GM21367 (cell line): ENCODE data around the gene OAT.

Experiments
- ATAC-seq: cut with Tn5 transposase; IDR thresholded peaks from one replicate; pipeline ENCODE4 v1.9.1; 2021; ENCODE audit not compliant: unreplicated experiment

Gene OAT

DNA sequence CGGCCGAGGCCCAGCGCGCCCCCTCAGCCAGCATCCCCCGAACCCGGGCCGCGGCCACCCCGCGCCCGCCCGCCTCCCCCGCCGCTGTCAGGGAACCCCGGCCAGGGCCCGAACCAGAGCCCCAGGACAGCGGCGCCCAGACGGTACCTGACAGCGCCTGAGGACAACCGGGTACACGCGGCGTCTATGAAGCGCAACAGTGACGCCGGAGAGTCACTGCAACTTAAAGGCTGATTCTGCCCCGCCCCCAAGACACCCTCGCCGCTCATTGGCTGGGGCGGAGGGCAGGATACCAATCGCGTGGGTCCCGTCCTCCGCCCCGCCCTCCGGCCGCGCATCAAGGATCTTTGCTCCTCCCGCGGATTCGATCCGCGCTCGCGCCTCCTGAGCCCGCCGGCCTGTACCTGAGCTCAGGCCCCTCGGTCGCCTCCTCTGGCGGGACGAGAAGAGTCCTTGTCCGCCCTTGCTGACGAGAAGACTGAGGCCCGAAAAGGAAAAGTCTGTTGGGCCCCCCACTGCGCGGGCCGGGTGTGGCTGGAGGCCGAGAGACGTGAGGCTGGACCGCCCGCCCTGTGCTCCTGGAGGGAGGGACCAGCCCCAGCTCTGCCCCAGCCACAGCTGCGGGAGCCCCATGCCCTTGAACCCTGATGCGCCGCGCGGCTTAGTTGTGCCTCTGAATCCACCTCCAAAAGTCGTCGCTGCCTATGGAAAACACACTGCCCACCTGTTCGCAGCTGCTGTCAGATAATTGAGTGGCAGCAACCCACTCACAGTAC is at the start of gene OAT:
OAT (minus strand) TSS at position 198 of the 776 bp plus-strand sequence. CDS start 6,752 bp downstream, outside the sequence.
- peak; percentile 93 for ATAC-seq

- ATAC-seq, result no peak
These were observed 48.4 kb upstream of the OAT start for GRCh38 chr10:124467165-124467564.

- ATAC-seq, result no peak
These were observed 47.2 kb upstream of the OAT start for GRCh38 chr10:124465777-124466488.

DNA sequence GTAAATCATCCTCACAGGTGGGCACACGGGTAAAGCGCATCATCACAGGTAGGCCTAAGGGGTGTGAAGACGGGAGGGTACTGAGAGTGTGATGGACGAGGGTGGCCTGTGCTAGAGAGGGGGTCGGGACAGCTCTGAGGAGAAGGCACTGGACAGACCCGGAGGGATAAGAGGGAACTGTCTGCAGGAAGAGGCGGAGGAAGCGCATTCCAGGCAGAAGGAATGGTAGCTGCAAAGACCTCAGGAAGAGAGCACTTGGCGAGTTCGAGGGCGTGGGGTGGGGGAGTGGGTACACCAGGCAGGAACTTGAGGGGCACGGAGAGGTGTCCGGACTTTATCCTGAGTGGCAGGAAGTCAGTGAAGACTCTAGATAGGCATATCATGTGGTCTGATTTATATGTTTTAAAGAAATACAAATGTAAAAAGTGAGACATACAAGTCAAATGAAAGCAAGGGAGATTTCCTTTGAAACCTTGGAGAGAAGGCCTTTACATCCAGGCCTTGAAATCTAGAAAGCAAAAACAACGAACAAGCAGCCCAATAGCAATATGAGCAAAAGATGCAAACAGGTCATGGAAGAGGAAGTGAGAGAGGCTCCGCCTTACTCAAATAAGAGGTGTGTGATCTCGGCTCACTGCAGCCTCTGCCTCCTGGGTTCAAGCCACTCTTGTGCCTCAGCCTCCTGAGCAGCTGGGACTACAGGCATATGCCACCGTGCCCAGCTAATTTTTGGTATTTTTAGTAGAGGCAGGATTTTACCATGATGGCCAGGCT is 46.5 kb upstream of the OAT start:
- ATAC-seq, result peak; percentile 37

GRCh38 chr10:124464028-124464965 is 45.6 kb upstream of the OAT start:
- ATAC-seq, result no peak

DNA sequence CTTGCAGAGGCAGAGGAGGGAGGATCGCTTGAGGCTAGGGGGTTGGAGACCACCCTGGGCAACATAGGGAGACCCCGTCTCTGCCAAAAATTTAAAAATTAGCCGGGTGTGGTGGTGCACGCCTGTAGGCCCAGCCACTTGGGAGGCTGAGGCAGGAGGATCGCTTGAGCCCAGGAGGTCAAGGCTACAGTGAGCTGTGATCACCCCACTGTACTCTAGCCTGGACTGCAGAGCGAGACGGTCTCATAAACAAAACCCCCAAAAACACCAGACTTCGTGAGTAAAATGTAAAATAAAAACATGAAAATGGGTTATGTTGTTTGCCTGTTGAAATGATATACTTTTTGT is 43.6 kb upstream of the OAT start:
- no peak for ATAC-seq

DNA sequence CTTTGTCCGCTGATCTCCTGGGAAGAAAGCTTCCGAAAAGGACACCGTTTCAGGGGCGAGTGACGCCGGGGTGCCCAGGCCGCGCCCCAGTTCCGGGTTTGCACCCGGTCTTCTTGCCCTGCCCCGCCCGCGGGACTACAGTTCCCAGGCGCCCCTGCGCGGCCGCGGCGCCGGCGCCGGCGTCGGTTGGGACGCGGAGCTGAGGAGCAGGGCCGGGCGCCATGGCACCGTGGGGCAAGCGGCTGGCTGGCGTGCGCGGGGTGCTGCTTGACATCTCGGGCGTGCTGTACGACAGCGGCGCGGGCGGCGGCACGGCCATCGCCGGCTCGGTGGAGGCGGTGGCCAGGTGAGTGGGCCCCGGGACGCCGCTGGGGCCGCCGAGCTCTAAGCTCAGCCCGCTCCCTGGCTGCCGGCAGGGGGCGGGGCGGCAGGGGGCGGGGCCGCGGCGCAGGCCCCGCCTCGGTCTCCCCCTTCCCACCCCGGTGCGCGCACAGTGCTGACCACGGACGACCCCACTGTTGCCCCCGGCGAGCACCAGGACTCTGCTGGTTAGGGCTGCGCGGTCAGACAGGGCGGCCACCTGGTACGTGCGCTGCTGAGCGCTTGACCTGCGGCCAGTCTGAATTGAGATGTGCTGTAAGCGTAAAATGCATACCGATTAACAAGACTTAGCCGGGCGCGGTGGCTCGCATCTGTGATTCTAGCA is 43.1 kb upstream of the OAT start, which contains the start of gene LHPP:
LHPP (plus strand) TSS at position 182 of the 706 bp plus-strand sequence; CDS start at position 222, 40 bp downstream.
- peak; percentile 96 for ATAC-seq

DNA sequence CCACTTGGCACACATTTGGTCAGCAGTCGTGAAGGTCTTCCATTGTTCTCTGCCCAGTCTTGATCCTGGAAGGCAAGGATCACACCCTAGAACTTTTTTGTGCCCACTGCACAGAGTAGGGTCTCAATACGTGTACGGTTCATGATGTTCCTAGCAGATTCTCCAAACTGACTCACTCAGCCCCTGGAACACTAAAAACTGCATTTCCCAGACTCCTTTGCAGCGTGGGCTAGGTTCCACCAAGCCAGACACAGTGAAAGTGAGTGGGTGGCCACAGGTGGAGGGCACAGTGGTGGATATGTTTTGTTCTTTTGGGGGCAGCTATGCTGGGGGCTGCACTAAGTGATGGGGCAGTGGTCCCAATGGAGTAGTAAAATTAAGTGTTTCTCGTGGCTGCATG is 41.4 kb upstream of the OAT start:
- ATAC-seq, result no peak

DNA sequence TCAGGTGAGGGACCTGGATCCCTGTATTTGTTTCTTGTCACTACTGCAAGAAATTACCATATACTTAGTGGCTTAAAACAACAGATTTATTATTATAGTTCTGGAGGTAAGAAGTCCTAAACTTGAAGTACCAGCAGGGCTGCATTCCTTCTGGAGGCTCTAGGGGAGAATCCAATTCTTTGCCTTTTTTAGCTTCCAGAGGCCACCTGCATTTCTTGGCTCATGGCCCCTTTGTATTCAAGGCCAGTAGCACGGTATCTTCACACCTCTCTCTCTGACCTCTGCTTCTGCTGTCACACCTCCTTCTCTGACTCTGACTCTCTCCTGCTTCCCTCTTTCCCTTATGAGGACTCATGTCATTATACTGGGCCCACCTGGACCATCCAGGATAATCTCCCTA is 40.7 kb upstream of the OAT start:
- no peak for ATAC-seq

DNA sequence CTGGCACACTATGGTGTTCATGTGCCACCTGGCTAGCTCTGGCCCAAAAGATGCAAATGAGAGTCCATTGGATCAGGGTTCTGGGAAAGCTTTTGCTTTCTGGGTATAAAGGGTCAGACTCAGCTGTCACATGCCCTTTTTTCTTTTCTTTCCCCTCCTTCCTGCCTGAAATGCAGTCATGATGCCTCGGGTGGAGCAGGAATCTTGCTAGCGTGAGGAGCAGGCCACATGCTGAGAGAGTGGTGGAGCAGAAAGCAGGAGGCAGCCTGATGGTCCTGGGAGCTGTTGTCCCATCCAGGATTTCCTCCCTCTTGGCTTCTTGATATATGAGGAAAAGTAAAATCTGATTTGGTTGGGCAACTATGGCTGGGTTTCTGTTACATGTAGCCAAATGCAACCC is 40.2 kb upstream of the OAT start:
- ATAC-seq, result no peak

DNA sequence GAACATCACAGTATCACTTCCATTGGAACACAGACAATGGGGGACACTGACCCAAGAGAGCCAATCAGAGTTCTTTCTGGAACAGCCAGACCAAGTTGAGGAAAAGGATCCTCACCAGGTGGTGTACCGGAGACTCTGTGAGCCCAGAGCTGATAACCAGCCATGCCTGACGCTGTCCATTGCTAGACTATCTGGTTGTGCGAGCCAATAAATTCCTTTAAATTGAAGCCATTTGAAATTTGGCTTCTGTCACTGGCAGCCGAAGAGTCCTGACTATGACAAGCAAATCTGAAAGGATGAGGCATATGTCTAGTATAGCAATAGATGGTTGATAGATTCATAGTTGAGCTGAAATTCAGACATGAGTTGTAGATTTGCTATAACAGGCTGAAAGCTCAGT is 39.8 kb upstream of the OAT start:
- no peak for ATAC-seq

DNA sequence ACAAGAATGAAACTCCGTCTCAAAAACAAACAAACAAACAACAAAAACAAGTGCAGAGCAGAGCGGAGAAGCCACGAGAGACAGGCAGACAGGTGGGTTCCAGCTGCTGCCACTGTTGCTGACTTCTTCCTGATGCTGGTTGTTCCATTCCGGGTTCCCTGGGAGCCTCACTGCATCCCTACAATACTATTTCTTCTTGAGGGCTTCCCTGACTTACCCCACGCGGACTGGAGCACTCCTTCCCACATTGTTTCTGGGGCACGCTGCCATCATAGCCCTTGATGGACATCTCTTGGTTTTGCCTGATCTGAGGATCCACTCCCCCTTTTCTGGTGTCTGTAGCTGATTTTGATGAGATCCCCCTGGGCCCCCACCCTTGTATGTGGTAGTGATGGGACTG is 36.7 kb upstream of the OAT start:
- ATAC-seq, result no peak

DNA sequence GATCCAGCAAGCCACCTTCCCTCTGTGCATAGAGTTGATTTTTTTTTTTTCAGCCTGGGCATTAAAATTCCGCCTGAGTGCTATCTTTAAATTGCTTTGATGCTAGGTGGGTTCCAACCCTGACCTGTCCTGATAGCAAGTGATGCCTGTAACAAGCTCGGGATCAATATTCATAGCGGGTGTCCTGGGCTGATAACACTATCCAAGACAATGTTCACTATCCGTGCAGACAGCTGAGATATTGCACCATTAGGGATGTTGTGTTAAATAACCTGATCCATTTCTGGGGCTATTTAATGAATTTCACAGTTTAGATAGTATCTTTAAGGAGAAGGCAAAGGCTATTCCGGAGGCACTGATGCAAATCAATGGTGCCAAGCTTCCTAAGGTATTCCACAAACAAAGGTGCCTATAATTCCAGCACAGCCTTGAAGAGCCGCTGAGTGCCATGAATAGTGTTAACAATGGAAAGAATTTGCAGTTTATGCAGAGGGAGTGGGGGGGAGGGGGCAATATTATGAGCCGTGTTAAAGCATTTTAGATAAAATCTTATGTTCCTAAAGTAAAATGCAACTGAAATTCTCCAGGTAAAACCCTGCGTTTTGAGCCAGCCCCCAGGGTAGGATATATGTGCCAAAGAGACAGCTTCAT is 35.4 kb upstream of the OAT start:
- ATAC-seq, result no peak

- ATAC-seq, result no peak
These were observed 32.6 kb upstream of the OAT start for GRCh38 chr10:124451276-124451675.

GRCh38 chr10:124450783-124451057 is 32.0 kb upstream of the OAT start:
- ATAC-seq, result no peak

GRCh38 chr10:124450012-124450782 is 31.5 kb upstream of the OAT start, which contains the start of gene NKX1-2:
NKX1-2 (minus strand) TSS chr10:124450035; CDS start chr10:124449943, 92 bp downstream.
- no peak for ATAC-seq

DNA sequence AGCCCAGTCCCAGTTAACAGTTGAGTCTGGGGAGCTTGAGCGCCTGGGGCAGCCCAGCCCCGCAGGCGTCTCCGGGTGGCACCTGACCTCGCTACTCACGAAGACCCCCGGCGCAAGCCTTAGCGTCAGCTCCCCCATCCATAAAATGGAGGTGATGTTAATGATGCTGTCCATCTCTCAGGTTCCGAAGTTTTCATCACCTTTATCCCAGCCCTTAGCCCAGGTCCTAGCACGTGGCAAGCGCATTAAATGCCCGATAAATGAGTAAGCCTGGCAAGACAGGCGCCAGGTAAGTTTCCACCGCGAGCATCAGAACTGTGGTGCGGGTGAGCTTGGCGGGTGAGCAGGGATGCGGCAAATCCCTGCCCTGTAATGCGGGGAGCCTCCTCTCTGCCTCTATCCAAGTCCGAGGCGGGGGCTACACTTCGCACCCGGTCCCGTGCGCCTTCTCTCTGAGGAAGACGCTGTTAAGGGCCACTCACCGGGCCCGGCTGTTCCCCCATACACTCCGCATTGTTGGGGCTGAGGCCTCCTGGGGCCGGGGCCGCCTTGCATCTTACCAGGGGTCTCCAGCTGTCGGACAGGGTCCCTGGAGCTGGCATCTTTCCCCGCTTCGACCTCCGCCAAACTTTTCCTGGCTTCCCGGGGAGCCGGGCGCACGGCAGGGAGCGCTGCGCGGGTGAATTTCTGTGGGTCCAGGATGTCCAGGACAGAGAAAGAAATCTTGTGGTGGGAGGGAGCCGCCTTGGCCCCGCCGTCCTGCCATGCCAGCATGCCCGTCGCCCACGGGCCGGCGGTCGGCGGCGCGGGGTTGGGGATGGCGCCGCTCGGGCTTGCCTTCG is 30.7 kb upstream of the OAT start:
- ATAC-seq, result no peak

GRCh38 chr10:124448696-124449169 is 30.0 kb upstream of the OAT start:
- no peak for ATAC-seq
